ENCODE results near the gene ANGPTL2.

GRCh38 chr9:127129073-127129717 is 6.8 kb upstream of the ANGPTL2 start:
- TF ChIP-seq CTCF (IDR thresholded peaks at IDR 0.05; ENCODE audit: low read depth, low read length) (no peak), EZH2phosphoT487 (IDR thresholded peaks at IDR 0.05; ENCODE audit: low read depth) (no peak)
